CD14-positive monocyte (primary cell): Measurements from ENCODE around the gene MSANTD1. TPM values are rescaled to one million over a fixed set of nuclear protein-coding genes. Genes with fewer than 3 reads are reported as not detected.

Experiments
- DNase-seq, 3 donors: peaks; one replicate each; pipeline ENCODE4 v3.0.0-alpha.2; 2011 to 2022
- H2AFZ ChIP-seq: 2 replicates; pipeline ENCODE4 v1.6.0; 2012; ENCODE audit warnings: mild to moderate bottlenecking, low read depth, low read length, inconsistent platforms; ENCODE audit not compliant: insufficient read depth, poor library complexity, severe bottlenecking
- H3K27ac ChIP-seq, 2 donors: 1 replicate in 1 of 2; 2 replicates in 1 of 2; pipeline ENCODE4 v1.5.1; 2012 to 2013; ENCODE audit warnings: low read length in 2 of 2, control low read depth in 1 of 2, inconsistent platforms in 1 of 2, low read depth in 1 of 2, mild to moderate bottlenecking in 1 of 2
- H3K27me3 ChIP-seq, 2 donors: one replicate each; pipeline versions ENCODE4 v1.6.0 to v1.6.1; 2011 to 2013; ENCODE audit warnings: low read length in 2 of 2; ENCODE audit not compliant: control insufficient read depth in 2 of 2, insufficient read depth in 2 of 2
- H3K36me3 ChIP-seq, 2 donors: replicated peaks in 1 of 2; 1 replicate in 1 of 2; 2 replicates in 1 of 2; pipeline versions ENCODE4 v1.5.1 to v1.6.1; 2012 to 2013; ENCODE audit warnings: low read length in 2 of 2, control low read depth in 1 of 2, inconsistent platforms in 1 of 2, mild to moderate bottlenecking in 1 of 2; ENCODE audit not compliant: insufficient read depth in 2 of 2, control insufficient read depth in 1 of 2
- H3K4me1 ChIP-seq, 2 donors: 1 replicate in 1 of 2; 2 replicates in 1 of 2; pipeline versions ENCODE4 v1.5.1 to v1.6.1; 2012 to 2013; ENCODE audit warnings: low read length in 2 of 2, control low read depth in 1 of 2, inconsistent platforms in 1 of 2, mild to moderate bottlenecking in 1 of 2, moderate library complexity in 1 of 2; ENCODE audit not compliant: insufficient read depth in 2 of 2, control insufficient read depth in 1 of 2
- H3K4me2 ChIP-seq: replicated peaks from 2 replicates; pipeline ENCODE3; 2012; ENCODE audit warnings: low read length, moderate library complexity, mild to moderate bottlenecking; ENCODE audit not compliant: poor library complexity, severe bottlenecking; ENCODE audit errors: extremely low read depth
- H3K4me3 ChIP-seq, 3 experiments: fragments of 200-600 bp in 1 of 3; sonication (generic) in 1 of 3; replicated peaks in 1 of 3; 1 replicate in 2 of 3; 2 replicates in 1 of 3; pipeline ENCODE4 v1.5.1; 2011 to 2013; ENCODE audit warnings: low read length in 3 of 3, mild to moderate bottlenecking in 3 of 3, control low read depth in 2 of 3, low read depth in 2 of 3, inconsistent platforms in 1 of 3, moderate library complexity in 1 of 3
- H3K79me2 ChIP-seq: 2 replicates; pipeline ENCODE4 v1.6.0; 2012; ENCODE audit warnings: mild to moderate bottlenecking, control low read depth, inconsistent platforms, low read length, moderate library complexity; ENCODE audit not compliant: insufficient read depth
- H3K9ac ChIP-seq: 2 replicates; pipeline ENCODE4 v1.6.0; 2017; ENCODE audit warnings: low read length, mild to moderate bottlenecking; ENCODE audit not compliant: insufficient read depth, poor library complexity, severe bottlenecking
- H3K9me3 ChIP-seq, 2 donors: replicated peaks in 1 of 2; 1 replicate in 1 of 2; 2 replicates in 1 of 2; pipeline versions ENCODE4 v1.5.1 to v1.6.1; 2012 to 2013; ENCODE audit warnings: low read length in 2 of 2, control low read depth in 1 of 2; ENCODE audit not compliant: control insufficient read depth in 1 of 2, insufficient read depth in 1 of 2
- H4K20me1 ChIP-seq: 2 replicates; pipeline ENCODE4 v1.6.0; 2012; ENCODE audit warnings: mild to moderate bottlenecking, low read length, control low read depth, moderate library complexity; ENCODE audit not compliant: insufficient read depth
- H3K27ac Mint-ChIP-seq, 7 donors: one replicate each; pipeline ENCODE4 v1.8.0; 2020; ENCODE audit warnings: mild to moderate bottlenecking in 7 of 7, mixed read lengths in 7 of 7, moderate library complexity in 6 of 7, inconsistent platforms in 2 of 7
- H3K27me3 Mint-ChIP-seq, 3 donors: one replicate each; pipeline ENCODE4 v1.8.0; 2021 to 2022; ENCODE audit warnings: low read depth in 3 of 3, mild to moderate bottlenecking in 3 of 3, mixed read lengths in 3 of 3, moderate library complexity in 3 of 3, inconsistent platforms in 1 of 3
- H3K36me3 Mint-ChIP-seq, 2 donors: one replicate each; pipeline ENCODE4 v1.8.0; 2020; ENCODE audit warnings: mixed read lengths in 2 of 2, inconsistent platforms in 1 of 2, mild to moderate bottlenecking in 1 of 2
- H3K4me1 Mint-ChIP-seq: one replicate; pipeline ENCODE4 v1.8.0; 2020; ENCODE audit warnings: mild to moderate bottlenecking, mixed read lengths
- H3K4me3 Mint-ChIP-seq, 2 donors: one replicate each; pipeline ENCODE4 v1.8.0; 2020; ENCODE audit warnings: mild to moderate bottlenecking in 2 of 2, mixed read lengths in 2 of 2, moderate library complexity in 1 of 2
- H3K9me3 Mint-ChIP-seq, 7 donors: one replicate each; pipeline ENCODE4 v1.8.0; 2020 to 2022; ENCODE audit warnings: mixed read lengths in 7 of 7, mild to moderate bottlenecking in 6 of 7, moderate library complexity in 6 of 7, inconsistent platforms in 2 of 7
- CTCF ChIP-seq: fragments of 200-600 bp; IDR thresholded peaks from one replicate; pipeline ENCODE4 v1.8.0; 2022; ENCODE audit warnings: antibody characterized with exemption, mild to moderate bottlenecking
- WGBS: methylation state at CpG from one replicate; pipeline ENCODE4 v1.1.5; 2013; ENCODE audit warnings: missing lambda C conversion rate; ENCODE audit not compliant: insufficient coverage; 5-methylcytosine and 5-hydroxymethylcytosine counted together
- intact Hi-C, 2 donors: fragments of 100-400 bp; cut with micrococcal nuclease; formaldehyde crosslinking; loops; one replicate each; pipeline versions ENCODE4 v1.15.0 to v1.15.1; 2023
- polyA plus RNA-seq, 3 donors: library from polyadenylated mRNA; depleted of rRNA in 1 of 3; unstranded in 2 of 3; stranded (reverse) in 1 of 3; fragments of 300-500 nt in 2 of 3; fragments of >200 nt in 1 of 3; fragmentation: Illumina TruSeq in 2 of 3; gene quantifications; 1 replicate in 2 of 3; 2 replicates in 1 of 3; pipeline ENCODE4 v1.2.3, GENCODE V29; 2012 to 2021

Gene MSANTD1
- polyA plus RNA-seq, 3 donors: 0.52 TPM; not detected in 2

GRCh38 chr4:3305610-3306371 is 56.8 kb downstream of the MSANTD1 start:
- Mint-ChIP-seq H3K27me3 (peaks cover 6 to 25% (median 20%) of the 10 kb centered on the region in 3 donors), H3K4me3 (no peak overlapping the region), H3K4me1 (peaks cover 48% of the 10 kb centered on the region), H3K27ac (peak overlapping the region in 4 of 7 donors; percentile 22 to 81 (median 40)), H3K9me3 (peaks cover 0 to 2% (median 0%) of the 10 kb centered on the region in 7 donors), H3K36me3 (peaks cover 0 to 5% of the 10 kb centered on the region in 2 donors)
- Histone ChIP-seq H3K9me3 (no peaks in the 10 kb centered on the region), H3K79me2 (no peaks in the 10 kb centered on the region), H3K27me3 (peaks cover 0 to 9% of the 10 kb centered on the region in 2 donors), H3K9ac (no peak overlapping the region), H4K20me1 (no peaks in the 10 kb centered on the region), H3K4me1 (peaks cover 34 to 41% of the 10 kb centered on the region in 2 donors), H3K4me2 (no peak overlapping the region), H3K4me3 (no peak overlapping the region), H3K36me3 (no peaks in the 10 kb centered on the region), H3K27ac (no peak overlapping the region), H2AFZ (no peak overlapping the region)
- TF ChIP-seq CTCF: no peak
- intact Hi-C loops: loop anchor here in 1 of 2 donors (10.0 kb wide), 1 partner anchor 111 kb away; no protein-coding TSS in a partner anchor
- 59% methylated on average over 7 of the region's 9 CpGs for WGBS
- DNase-seq: peak in 2 of 3 donors; percentile 38 to 44

Other genes with a start within 250 kb of the MSANTD1 start
- gene HTT-AS, start 174.6 kb upstream of the MSANTD1 start, polyA plus RNA-seq: not detected
- 10 to 100 TPM in 1 of 3 donors, 1 to 10 TPM in 2; 1.8 to 27.1 (median 3.0) TPM for gene HTT, start 174.5 kb upstream of the MSANTD1 start, polyA plus RNA-seq
- 10 to 100 TPM in 1 of 3 donors, 1 to 10 TPM in 1, under 1 TPM in 1; 0.75 to 15.3 (median 2.7) TPM for gene RGS12, start 43.9 kb downstream of the MSANTD1 start, polyA plus RNA-seq
- gene HGFAC, start 192.8 kb downstream of the MSANTD1 start, polyA plus RNA-seq: under 1 TPM in 1 of 3 donors, not detected in 2; 0.17 TPM
- not detected for gene DOK7, start 214.1 kb downstream of the MSANTD1 start, polyA plus RNA-seq